Vagina (tissue), 2 donors: Measurements from ENCODE around the gene STRN4.

Source experiments
- POLR2AphosphoS5 ChIP-seq, 2 donors: sonication (generic); formaldehyde crosslinking; IDR thresholded peaks; one replicate each; pipeline ENCODE4 v1.9.0; 2017; ENCODE audit warnings: antibody characterized with exemption in 2 of 2, mild to moderate bottlenecking in 2 of 2, low read depth in 1 of 2; ENCODE audit not compliant: insufficient read depth in 1 of 2
- TF ChIP-seq, protein P1 (sequence below), 3 experiments: fragments of 450-650 bp in 2 of 3; fragments of 200-600 bp in 1 of 3; sonication (generic) in 1 of 3; IDR thresholded peaks; one replicate each; pipeline ENCODE4 v1.5.1; 2017 to 2019; ENCODE audit warnings: antibody characterized with exemption in 3 of 3, mild to moderate bottlenecking in 2 of 3, moderate library complexity in 2 of 3

DNA sequence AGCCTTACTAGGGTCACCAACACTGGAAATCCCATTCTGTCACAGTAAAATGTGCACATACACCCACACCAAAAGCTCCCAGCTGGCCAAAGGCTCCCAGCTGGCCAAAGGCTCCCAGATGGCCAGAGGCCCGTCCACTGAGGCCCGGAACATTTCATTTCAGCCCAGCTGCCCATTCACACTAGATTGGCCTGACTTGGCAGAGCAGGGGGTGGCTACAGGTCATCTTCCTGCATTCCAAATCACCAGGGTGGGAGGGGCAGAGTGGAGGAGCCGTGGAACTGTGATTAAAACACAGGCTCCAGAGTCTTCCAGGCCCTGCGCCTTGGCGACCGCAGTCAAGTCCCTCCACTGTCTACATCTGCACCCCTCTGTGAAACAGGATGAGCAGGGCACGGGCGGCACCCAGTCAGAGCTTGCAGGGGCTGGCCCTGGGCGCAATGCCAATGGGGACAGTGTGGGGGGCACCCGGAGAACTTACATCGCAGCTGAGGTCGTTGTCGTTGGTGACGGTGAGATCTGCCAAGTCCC is 19.2 kb downstream of the STRN4 start:
- TF ChIP-seq, protein P1, sequence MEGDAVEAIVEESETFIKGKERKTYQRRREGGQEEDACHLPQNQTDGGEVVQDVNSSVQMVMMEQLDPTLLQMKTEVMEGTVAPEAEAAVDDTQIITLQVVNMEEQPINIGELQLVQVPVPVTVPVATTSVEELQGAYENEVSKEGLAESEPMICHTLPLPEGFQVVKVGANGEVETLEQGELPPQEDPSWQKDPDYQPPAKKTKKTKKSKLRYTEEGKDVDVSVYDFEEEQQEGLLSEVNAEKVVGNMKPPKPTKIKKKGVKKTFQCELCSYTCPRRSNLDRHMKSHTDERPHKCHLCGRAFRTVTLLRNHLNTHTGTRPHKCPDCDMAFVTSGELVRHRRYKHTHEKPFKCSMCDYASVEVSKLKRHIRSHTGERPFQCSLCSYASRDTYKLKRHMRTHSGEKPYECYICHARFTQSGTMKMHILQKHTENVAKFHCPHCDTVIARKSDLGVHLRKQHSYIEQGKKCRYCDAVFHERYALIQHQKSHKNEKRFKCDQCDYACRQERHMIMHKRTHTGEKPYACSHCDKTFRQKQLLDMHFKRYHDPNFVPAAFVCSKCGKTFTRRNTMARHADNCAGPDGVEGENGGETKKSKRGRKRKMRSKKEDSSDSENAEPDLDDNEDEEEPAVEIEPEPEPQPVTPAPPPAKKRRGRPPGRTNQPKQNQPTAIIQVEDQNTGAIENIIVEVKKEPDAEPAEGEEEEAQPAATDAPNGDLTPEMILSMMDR (IDR thresholded peaks at IDR 0.05): no peak
- no peak for TF ChIP-seq POLR2AphosphoS5 (IDR thresholded peaks at IDR 0.05; ENCODE audit: insufficient read depth in 1 of 2, low read depth in 1 of 2)
